GM23248 (cell line): Measurements from ENCODE around the gene DLG2.

Source experiments
- EZH2 ChIP-seq: fragments of 200-600 bp; sonication (generic); IDR thresholded peaks from 2 replicates; pipeline ENCODE4 v1.6.1; 2018; ENCODE audit warnings: antibody characterized with exemption, mild to moderate bottlenecking; ENCODE audit not compliant: insufficient read depth, poor library complexity, severe bottlenecking
- EZH2phosphoT487 ChIP-seq: fragments of 200-600 bp; sonication (generic); IDR thresholded peaks from 2 replicates; pipeline ENCODE4 v1.6.1; 2018; ENCODE audit warnings: antibody characterized with exemption, moderate library complexity, mild to moderate bottlenecking, low read depth; ENCODE audit not compliant: insufficient read depth

GRCh38 chr11:84929738-84930137, 697.4 kb downstream of the DLG2 start:
- TF ChIP-seq EZH2 (no peak), EZH2phosphoT487 (no peak)
